Testis (tissue), 2 donors: Measurements from ENCODE around the gene AGXT.

Experiments used
- POLR2A ChIP-seq: fragments of 450-650 bp; IDR thresholded peaks from one replicate; pipeline ENCODE4 v1.6.1; 2017; ENCODE audit warnings: antibody characterized with exemption, mild to moderate bottlenecking, moderate library complexity
- TF ChIP-seq, protein P1 (sequence below), 3 experiments: fragments of 450-650 bp in 2 of 3; fragments of 200-600 bp in 1 of 3; sonication (generic) in 1 of 3; IDR thresholded peaks; one replicate each; pipeline ENCODE4 v1.5.1; 2016 to 2019; ENCODE audit warnings: antibody characterized with exemption in 3 of 3, mild to moderate bottlenecking in 2 of 3, moderate library complexity in 1 of 3

DNA sequence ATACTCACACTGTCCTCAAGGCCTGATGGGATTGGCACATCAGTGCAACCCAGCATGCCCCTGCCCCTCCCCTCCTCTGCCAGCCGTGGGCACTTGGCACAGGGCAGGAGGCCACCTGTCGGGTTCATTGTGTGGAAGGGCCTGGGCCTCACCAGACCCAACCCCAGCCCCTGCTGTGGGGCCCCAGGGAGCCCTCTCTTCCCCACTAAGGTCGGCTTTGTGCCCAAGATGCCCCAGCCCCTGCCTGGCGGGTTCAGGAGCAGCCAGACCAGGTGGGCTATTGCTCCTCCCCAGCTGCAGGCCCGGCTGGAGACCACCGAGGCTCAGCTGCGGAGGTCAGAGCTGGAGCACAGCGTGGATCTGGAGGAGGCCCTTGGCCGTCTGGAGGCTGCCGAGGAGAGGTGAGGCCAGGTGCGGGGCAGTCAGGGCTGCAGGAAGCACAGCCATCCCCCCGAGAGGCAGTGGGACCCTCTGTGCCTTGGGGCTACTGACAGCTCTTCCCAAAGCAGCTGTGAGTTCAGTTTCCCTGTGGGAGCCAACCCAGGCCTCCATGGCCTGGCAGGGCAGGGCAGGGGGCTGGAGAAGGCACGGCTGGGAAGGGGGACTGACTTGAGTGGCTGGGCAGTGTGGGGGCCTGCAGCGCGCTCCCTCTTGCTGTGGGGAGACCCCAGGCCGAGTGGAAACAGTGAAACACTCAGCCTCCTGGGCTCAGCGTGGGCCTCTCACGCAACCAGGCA is 53.8 kb downstream of the AGXT start:
- TF ChIP-seq, protein P1, sequence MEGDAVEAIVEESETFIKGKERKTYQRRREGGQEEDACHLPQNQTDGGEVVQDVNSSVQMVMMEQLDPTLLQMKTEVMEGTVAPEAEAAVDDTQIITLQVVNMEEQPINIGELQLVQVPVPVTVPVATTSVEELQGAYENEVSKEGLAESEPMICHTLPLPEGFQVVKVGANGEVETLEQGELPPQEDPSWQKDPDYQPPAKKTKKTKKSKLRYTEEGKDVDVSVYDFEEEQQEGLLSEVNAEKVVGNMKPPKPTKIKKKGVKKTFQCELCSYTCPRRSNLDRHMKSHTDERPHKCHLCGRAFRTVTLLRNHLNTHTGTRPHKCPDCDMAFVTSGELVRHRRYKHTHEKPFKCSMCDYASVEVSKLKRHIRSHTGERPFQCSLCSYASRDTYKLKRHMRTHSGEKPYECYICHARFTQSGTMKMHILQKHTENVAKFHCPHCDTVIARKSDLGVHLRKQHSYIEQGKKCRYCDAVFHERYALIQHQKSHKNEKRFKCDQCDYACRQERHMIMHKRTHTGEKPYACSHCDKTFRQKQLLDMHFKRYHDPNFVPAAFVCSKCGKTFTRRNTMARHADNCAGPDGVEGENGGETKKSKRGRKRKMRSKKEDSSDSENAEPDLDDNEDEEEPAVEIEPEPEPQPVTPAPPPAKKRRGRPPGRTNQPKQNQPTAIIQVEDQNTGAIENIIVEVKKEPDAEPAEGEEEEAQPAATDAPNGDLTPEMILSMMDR (IDR thresholded peaks at IDR 0.05), result no peak
- no peak for TF ChIP-seq POLR2A
